ENCODE results near the gene SORCS2.

Gene SORCS2

GRCh38 chr4:7680106-7680505, 487.8 kb downstream of the SORCS2 start:
- CTCF ChIA-PET, result interaction anchor here (0.6 kb wide), 1 partner anchor 10 kb away, joined by 4 read pairs; no protein-coding TSS in a partner anchor

GRCh38 chr4:7680731-7681130, 488.4 kb downstream of the SORCS2 start:
- no peak overlapping the region for H3K4me3 ChIP-seq (ENCODE audit: low read depth, low read length)
- no peaks in the 10 kb centered on the region for H3K9me3 ChIP-seq (ENCODE audit: control insufficient read depth, insufficient read depth, low read depth, low read length)
- ChIA-PET POLR2A (no interaction called here), CTCF (no interaction called here)
- H3K4me1 ChIP-seq (ENCODE audit: control insufficient read depth, insufficient read depth, low read length), result no peaks in the 10 kb centered on the region
- H3K27ac ChIP-seq (ENCODE audit: extremely low read depth, low read depth, low read length), result no peak overlapping the region
- no peaks in the 10 kb centered on the region for H3K36me3 ChIP-seq (ENCODE audit: control insufficient read depth in 2 of 2, insufficient read depth in 1 of 2, low read length in 2 of 2)
- TF ChIP-seq ZNF561 (tag by site-specific recombination; IDR thresholded peaks at IDR 0.05; ENCODE audit: borderline replicate concordance) (no peak), ZNF621 (tag by site-specific recombination; IDR thresholded peaks at IDR 0.05) (no peak), ZBTB26 (tag by site-specific recombination; optimal IDR thresholded peaks at IDR 0.05) (no peak), PRDM10 (tag by site-specific recombination; IDR thresholded peaks at IDR 0.05) (no peak), ZNF112 (tag by site-specific recombination; IDR thresholded peaks at IDR 0.05) (no peak), ZNF692 (tag by site-specific recombination; IDR thresholded peaks at IDR 0.05) (no peak)

More at GRCh38 chr4:7680106-7680505, 487.8 kb downstream of the SORCS2 start:
- TF ChIP-seq ZNF155 (tag by site-specific recombination; IDR thresholded peaks at IDR 0.05), result no peak
- TF ChIP-seq ZNF747 (tag by site-specific recombination; IDR thresholded peaks at IDR 0.05), result no peak
- no peak for TF ChIP-seq SCRT2 (tag by site-specific recombination; IDR thresholded peaks at IDR 0.05)
- TF ChIP-seq ZNF513 (tag by site-specific recombination; IDR thresholded peaks at IDR 0.05), result no peak
- no peak for TF ChIP-seq ZNF561 (tag by site-specific recombination; IDR thresholded peaks at IDR 0.05; ENCODE audit: borderline replicate concordance)
- no peak for TF ChIP-seq ZNF221 (tag by site-specific recombination; IDR thresholded peaks at IDR 0.05; ENCODE audit: borderline replicate concordance)
- no peak for TF ChIP-seq ZNF777 (tag by site-specific recombination; IDR thresholded peaks at IDR 0.05; ENCODE audit: borderline replicate concordance)
- TF ChIP-seq ZNF707 (tag by site-specific recombination; IDR thresholded peaks at IDR 0.05), result no peak
- no peak for TF ChIP-seq ZFP37 (tag by site-specific recombination; IDR thresholded peaks at IDR 0.05)
- TF ChIP-seq ZNF596 (tag by site-specific recombination; IDR thresholded peaks at IDR 0.05), result no peak
- no peak for TF ChIP-seq PRDM2 (tag by site-specific recombination; IDR thresholded peaks at IDR 0.05; ENCODE audit: borderline replicate concordance)
- no peak for TF ChIP-seq ZNF426 (tag by site-specific recombination; IDR thresholded peaks at IDR 0.05)
- TF ChIP-seq ZNF571 (tag by site-specific recombination; IDR thresholded peaks at IDR 0.05), result no peak
- no peak for TF ChIP-seq ZNF544 (tag by site-specific recombination; IDR thresholded peaks at IDR 0.05)
- TF ChIP-seq EGR2 (tag by site-specific recombination; IDR thresholded peaks at IDR 0.05; ENCODE audit: low read depth), result no peak
- no peak for TF ChIP-seq ZNF302 (tag by site-specific recombination; IDR thresholded peaks at IDR 0.05; ENCODE audit: low read depth)
- Histone ChIP-seq H3K4me1 (ENCODE audit: control insufficient read depth, insufficient read depth, low read length) (no peaks in the 10 kb centered on the region), H3K36me3 (ENCODE audit: control insufficient read depth in 2 of 2, insufficient read depth in 1 of 2, low read length in 2 of 2) (no peaks in the 10 kb centered on the region), H3K27ac (ENCODE audit: extremely low read depth, low read depth, low read length) (no peak overlapping the region), H3K4me3 (ENCODE audit: low read depth, low read length) (no peak overlapping the region), H3K9me3 (ENCODE audit: control insufficient read depth, insufficient read depth, low read depth, low read length) (no peaks in the 10 kb centered on the region)
- POLR2A ChIA-PET, result no interaction called here

Data from HEK293 (cell line).